Effector CD8-positive, alpha-beta T cell (primary cell): ENCODE results near the gene ULK4.
"Not testable (repeated sequence)": the region's sequence is repeated elsewhere in the genome, so short reads cannot be mapped to it uniquely, and the experiment has no call there.

Experiments
- DNase-seq: peaks from one replicate; lab custom pipeline; 2025; lab: John Stamatoyannopoulos, UW

ULK4 gene

GRCh38 chr3:41688595-41689380 is 273.1 kb downstream of the ULK4 start:
- DNase-seq = no peak

- no peak for DNase-seq
Measured at GRCh38 chr3:41684797-41685735, 276.8 kb downstream of the ULK4 start.

- DNase-seq = no peak
Measured at GRCh38 chr3:41683666-41684350, 278.1 kb downstream of the ULK4 start.

GRCh38 chr3:41682996-41683395 is 278.9 kb downstream of the ULK4 start:
- DNase-seq = no peak

GRCh38 chr3:41682382-41682781 is 279.5 kb downstream of the ULK4 start:
- no peak for DNase-seq

GRCh38 chr3:41681479-41681878 is 280.4 kb downstream of the ULK4 start:
- DNase-seq = no peak

GRCh38 chr3:41679374-41679773 is 282.5 kb downstream of the ULK4 start:
- DNase-seq = no peak

- not testable (repeated sequence) for DNase-seq
Measured at GRCh38 chr3:41675102-41675501, 286.8 kb downstream of the ULK4 start.

- DNase-seq = no peak
Measured at GRCh38 chr3:41674449-41674848, 287.5 kb downstream of the ULK4 start.

- no peak for DNase-seq
Measured at GRCh38 chr3:41673650-41674049, 288.3 kb downstream of the ULK4 start.

- DNase-seq = no peak
Measured at GRCh38 chr3:41668379-41668778, 293.5 kb downstream of the ULK4 start.

- no peak for DNase-seq
Measured at GRCh38 chr3:41662288-41662687, 299.6 kb downstream of the ULK4 start.

GRCh38 chr3:41661796-41662195 is 300.1 kb downstream of the ULK4 start:
- DNase-seq = no peak

GRCh38 chr3:41660510-41660909 is 301.4 kb downstream of the ULK4 start:
- no peak for DNase-seq

GRCh38 chr3:41653571-41654239 is 308.2 kb downstream of the ULK4 start:
- DNase-seq = no peak

- no peak for DNase-seq
Measured at GRCh38 chr3:41652931-41653330, 309.0 kb downstream of the ULK4 start.

GRCh38 chr3:41652506-41652905 is 309.4 kb downstream of the ULK4 start:
- DNase-seq = no peak

- no peak for DNase-seq
Measured at GRCh38 chr3:41651718-41652117, 310.2 kb downstream of the ULK4 start.

GRCh38 chr3:41650406-41650805 is 311.5 kb downstream of the ULK4 start:
- DNase-seq = no peak

GRCh38 chr3:41649129-41649739 is 312.7 kb downstream of the ULK4 start:
- no peak for DNase-seq

GRCh38 chr3:41647730-41648129 is 314.2 kb downstream of the ULK4 start:
- not testable (repeated sequence) for DNase-seq
